Astrocyte (in vitro differentiated cells and primary cell): ENCODE measurements around the gene ATXN7L1.

Experiments
- CTCF ChIP-seq: IDR thresholded peaks from 2 replicates; pipeline ENCODE4 v1.5.1; 2011; ENCODE audit warnings: low read depth, mild to moderate bottlenecking, inconsistent platforms, low read length, moderate library complexity; ENCODE audit not compliant: insufficient read depth
- EZH2 ChIP-seq: IDR thresholded peaks from 2 replicates; pipeline ENCODE4 v1.6.1; 2012; ENCODE audit warnings: mild to moderate bottlenecking, low read length, inconsistent platforms; ENCODE audit not compliant: insufficient read depth

GRCh38 chr7:105875505-105875904 is 894 bp downstream of the ATXN7L1 start:
- TF ChIP-seq CTCF, result no peak
- no peak for TF ChIP-seq EZH2
